GM19025 (cell line): ENCODE measurements around the gene SHH.
"Not testable (repeated sequence)": the region's sequence is repeated elsewhere in the genome, so short reads cannot be mapped to it uniquely, and the experiment has no call there.

Experiments used
- ATAC-seq: cut with Tn5 transposase; IDR thresholded peaks from one replicate; pipeline ENCODE4 v1.9.1; 2021; ENCODE audit warnings: mild to moderate bottlenecking, low read depth, moderate library complexity; ENCODE audit not compliant: unreplicated experiment

The SHH gene

DNA sequence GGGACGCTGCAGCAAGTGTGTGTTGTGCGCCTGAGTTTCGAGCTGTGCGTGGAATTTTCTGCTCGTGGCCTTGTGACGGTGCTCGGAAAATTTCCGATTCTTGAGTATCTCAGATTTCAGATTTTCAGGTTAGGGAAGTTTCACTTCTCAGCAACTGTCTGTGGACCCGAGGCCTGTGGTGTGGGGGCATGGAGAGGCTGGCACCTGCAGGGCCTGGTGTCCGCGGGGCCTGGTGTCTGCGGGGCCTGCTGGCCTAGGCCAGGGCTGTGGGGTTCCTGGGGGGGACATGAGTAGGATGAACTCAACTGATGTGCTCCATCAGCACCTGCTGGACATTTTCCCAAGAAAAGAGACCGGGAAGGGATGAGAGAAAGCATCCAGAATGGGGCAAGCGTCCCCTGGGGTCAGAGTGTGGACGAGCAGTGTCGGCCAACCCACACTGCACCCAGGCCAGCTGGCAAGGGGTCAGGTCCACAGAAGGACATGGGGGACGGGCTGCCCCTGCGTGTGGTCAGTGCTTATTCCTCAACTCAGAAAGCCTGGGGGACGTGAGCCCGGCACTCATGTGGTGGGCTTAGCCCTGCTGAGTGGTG, 31.3 kb upstream of the SHH start:
- ATAC-seq = no peak

DNA sequence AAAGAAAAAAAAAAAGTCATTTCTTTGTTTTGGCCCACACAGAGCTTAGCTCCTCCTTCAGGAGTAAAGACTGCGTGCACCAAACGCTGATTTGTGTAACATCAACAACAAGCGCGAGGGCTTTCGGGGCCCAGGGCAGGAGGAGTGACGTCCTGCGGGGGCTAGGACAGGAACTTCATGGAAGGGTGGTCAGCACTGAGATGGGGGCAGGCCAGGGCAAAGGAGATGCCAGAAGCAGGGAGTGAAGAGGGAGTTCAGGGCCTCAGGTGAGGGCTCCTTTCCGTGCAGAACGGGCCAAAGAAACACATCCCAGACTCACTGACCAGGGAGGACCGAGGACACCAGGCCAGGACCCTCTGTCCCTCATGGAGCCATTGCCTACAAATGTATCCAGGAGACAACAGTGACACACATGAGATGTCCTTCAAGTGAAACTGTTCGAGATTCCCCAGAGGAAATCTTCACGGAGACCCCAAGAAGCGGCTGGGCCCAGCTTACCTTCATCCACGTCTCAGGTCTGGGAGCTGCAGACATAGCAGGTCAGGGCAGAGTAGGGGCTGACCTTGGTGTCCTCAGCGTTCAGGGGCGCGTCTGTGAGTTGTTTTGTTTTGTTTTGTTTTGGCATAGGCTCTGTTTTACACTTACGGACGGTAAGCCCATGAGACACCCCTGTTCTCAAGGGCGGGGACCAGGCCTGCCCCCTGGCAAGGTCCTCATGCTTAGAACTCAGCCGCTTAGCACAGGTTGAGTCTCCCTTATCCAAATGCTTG, 30.4 kb upstream of the SHH start:
- ATAC-seq = no peak

DNA sequence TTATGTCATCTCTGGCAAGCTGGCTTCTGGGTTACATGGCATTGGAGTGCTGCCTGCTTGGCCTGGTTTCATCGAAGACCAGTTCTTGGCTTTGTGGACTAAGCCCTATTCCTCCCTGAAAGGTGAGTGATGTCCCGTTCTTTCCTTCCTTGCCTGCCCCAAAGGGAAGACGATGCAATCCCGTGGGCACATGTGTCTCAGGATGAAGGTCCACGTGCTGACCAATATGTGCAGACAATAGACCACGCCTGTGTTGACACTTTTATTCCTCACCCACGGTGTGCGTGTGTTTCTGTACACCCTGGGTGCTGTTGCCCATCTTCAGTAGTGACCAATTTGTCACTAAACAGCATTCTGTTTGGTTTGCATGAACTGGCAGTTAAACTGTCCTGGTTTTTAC, 28.6 kb upstream of the SHH start:
- ATAC-seq = no peak

DNA sequence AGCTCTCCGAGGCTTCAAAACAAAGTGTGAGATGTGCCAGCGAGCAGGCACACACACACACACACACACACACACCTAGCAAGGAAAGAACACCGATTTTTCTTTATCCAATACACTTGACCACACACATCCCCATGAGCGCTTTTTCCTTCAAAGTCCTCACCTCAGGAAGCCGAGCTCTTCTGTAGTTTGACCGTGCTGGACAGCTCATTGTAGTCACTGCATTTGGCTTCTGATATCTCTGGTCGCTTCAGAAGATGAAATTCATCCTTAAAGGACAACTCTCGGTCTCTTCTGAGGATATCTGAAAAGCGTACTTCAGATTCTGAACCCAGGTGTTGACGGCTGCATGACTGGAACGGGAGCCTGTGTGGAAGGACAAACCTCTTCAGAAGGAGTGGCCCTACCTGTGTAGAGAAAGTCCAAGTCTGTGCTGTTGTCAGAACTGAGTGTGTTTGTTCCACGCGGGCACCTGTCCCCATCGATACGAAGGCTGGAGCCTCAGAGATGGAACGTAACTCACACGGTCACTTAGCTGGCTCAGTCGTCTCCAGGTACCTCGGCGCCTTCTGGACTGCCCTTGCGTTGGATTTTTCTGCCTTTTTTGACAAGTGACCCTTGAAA, 28.1 kb upstream of the SHH start:
- no peak for ATAC-seq

DNA sequence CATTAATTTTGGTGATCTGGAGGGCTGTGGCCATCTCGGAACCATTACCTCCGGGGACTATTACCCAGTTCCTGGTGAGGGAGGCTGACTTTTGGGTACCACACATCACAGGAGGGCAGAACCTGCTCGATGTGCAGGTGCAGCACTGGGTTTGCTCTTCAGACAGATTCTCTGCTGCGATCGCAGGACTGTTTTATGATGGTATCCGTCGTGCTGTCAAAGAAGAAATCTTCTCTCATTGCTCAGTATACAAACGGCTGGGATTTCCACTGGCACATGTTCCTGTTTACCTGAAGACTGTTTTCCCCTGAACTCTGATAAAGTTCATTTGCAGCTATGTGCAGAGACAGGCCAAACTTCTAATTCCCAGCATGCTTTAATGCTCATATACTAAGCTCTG, 27.2 kb upstream of the SHH start:
- no peak for ATAC-seq

DNA sequence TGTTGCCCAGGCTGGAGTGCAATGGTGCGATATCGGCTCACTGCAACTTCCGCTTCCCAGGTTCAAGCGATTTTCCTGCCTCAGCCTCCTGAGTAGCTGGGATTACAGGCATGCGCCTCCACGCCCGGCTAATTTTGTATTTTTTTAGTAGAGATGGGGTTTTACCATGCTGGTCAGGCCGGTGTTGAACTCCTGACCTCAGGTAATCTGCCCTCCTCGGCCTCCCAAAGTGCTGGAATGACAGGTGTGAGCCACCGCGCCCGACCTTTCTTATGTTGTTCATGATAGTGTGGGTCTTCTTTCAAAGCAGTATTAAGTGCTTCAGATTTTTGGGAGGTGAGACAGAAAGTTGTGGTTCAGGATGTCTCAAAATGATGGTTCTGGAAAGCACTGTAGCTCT, 26.0 kb upstream of the SHH start:
- ATAC-seq = not testable (repeated sequence)

DNA sequence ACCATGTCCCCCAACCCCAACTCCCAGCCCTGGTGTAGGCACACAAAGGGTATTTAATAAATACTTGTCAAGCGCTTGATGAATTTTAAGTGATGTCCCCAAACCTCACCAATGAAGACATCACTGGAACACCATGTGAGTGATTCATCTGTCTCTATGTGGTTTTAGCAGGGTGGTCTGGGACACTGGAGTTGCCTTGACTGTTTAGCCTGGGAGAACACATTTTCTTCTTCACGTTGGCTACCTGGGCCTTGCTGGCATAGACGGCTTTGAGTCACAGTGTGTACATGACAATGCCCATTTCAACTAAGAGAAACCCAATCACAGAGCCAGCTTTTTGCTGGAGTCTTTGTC, 24.8 kb upstream of the SHH start:
- ATAC-seq = no peak

DNA sequence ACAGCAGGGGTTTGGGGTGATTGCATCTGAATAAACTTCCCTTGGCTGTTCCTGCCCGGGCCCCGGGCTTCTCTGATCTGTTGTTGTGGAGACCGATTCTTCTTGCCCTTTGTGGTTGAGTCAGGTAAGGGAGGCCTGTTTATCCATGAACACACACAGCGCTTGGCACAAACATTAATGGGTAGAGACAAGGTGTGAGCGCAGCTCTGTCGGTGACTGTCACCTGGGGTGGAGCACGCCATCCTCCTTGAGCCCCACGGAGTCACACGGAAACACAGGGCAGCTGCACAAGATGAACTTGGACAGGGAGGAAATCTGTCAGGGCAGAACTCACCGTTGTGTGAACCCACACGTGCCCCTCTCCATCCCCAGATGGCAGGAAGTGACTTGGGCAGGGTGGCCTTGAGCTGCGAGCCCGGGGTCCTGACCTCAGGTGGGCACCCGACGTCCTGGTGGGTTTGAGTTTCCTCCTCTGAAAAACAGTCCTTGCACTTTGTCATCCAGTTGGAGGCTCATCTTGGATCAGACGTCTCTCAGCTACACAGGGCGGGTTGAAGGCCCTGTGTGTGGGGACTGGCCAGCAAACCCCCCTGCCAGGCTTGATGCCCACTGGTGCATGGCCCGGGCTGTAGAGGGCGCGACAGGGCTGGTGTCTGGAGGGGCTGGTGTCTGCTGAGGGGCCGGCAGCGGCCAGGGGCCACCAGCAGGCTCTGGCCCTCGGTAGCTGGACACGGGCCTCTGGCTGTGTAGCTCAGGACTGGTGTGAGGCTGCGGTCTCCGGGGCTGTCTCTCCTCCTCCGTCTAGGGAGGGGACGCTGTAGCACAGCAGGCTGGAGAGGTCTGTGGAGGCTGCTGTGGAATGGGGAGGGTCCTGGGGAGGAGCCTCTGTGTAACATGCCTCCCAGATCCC, 24.2 kb upstream of the SHH start:
- ATAC-seq = no peak

DNA sequence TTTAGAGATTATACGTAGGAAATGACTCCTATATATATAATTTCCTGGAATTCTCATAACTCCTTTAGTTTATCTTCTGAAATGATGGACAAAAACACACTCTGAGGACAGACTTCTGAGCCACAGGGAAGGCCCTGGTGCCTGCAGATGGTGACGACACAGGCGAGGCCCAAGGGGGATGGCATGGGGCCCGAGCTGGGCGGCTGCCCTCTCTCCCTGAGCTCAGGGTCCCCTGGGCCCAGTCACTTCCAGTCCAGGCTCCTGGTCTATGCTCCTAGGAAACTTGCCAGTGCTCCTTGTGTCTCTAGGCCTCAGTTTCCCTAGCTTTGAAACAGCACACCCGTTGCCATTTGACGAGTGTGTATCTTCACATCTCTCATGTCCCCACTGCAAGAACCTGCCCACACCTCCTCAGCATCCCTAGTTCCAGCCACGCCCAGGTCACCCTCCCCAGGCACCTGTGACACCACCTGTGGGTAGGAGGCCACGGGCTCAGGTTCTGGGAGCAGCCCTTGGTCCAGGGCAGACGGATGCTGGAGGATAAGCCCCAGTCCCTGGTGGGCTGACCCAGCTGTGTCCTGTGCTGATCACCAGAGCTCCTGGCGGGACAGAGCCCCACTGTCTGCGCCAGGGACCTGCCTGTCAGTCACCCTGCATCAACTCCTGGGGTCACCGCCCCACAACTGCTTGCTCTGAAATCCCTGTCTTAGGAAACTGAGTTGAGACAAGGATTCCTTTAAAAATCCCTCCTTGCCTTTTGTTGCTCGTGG, 23.4 kb upstream of the SHH start:
- no peak for ATAC-seq

DNA sequence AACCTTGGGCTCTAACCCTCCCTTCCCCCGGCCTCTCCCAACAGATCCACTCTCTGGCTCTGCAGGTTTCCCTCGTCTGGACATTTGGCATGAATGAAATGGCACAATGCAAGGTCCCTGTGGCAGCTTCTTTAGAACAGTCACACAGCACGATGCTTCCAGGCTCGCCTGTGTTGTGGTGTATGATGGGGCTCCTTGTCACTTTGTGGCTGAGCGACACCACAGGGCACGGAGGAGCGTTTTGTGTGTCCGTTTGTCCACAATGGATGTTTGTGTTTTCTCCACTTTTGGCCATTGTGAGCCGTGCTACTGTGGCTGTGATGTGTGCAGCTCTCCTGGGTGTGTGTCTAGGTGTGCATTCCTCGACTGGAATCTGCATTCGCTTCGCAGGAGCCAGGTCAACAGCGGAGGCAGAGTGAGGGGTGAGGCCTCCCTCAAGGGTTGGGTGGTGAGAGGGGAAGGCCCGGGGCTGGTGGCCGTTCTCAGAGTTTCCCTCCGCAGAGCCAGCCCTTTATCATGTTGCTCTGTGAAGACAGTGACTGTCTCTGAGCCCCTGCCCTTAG, 22.3 kb upstream of the SHH start:
- ATAC-seq = no peak

DNA sequence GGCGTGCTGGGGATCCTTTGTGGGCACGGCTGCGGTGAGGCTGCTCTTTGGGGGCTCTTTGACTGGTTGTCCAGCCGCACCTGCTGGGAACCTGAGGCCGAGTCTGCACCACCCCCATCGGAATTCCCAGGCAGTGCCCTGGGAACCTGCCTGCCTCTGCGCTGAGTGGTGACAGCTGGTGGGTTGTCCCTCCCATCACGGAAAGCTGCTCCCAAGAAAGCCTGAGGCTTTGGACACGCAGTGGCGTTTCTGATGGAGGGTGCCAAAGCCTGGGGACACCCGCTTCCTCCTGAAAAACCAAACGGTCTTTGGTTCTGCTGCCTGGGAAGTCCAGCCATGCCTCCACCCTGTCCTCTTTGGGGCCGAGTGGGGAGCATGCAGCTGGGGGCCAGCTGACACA, 21.4 kb upstream of the SHH start:
- no peak for ATAC-seq

DNA sequence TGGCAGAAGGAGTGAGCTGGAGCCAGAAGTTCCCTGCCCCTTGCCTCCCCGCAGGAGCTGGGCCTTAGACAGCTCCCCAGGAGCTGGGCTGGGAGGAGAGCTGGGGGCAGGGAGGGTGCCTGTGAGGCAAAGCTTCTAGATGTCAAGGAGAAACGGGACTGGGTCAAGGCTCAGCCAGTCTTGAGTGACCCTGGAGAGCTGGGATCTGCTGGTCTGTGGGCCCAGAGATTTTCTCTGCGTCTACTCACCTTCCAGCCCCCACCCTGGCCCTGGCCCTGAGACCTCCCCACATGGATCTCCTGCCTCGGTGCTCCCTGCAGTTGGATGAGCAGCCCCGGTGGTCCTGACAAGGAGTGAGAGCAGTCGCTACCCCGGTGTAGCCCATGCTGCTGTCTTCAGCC, 20.3 kb upstream of the SHH start:
- no peak for ATAC-seq

DNA sequence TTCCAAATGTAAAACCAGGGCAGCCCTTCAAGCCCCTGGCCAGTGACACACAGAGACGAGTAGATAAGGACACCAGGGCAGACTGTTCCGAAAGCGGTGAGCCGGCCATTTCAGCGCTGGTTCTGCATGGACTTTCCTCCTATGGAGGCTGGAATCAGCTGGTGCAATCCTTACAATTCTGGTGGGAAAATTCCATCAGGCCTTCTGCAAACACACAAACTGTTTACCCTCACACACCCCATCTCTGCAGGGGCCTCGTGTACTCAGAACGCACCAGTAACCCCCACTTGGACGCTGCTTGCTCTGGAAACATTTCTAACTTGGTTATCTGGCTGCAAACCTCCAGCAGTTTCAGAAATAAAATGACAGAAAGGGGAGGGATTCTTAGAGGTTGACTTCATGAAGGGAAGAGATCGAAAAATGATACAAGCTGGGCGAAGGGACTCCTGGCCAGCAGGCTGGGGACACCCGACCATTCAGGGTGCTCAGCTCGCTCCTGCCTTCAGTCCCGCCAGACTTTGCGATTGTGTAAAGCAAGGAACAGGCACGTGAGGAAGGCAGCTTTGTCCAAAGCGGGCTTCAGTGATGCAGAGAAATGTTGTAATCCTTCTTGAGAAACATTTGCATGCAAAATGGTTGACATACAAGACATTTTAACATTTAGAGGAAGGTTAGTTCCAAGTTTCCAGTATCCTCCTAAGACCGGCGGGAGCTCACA, 19.7 kb upstream of the SHH start:
- no peak for ATAC-seq

DNA sequence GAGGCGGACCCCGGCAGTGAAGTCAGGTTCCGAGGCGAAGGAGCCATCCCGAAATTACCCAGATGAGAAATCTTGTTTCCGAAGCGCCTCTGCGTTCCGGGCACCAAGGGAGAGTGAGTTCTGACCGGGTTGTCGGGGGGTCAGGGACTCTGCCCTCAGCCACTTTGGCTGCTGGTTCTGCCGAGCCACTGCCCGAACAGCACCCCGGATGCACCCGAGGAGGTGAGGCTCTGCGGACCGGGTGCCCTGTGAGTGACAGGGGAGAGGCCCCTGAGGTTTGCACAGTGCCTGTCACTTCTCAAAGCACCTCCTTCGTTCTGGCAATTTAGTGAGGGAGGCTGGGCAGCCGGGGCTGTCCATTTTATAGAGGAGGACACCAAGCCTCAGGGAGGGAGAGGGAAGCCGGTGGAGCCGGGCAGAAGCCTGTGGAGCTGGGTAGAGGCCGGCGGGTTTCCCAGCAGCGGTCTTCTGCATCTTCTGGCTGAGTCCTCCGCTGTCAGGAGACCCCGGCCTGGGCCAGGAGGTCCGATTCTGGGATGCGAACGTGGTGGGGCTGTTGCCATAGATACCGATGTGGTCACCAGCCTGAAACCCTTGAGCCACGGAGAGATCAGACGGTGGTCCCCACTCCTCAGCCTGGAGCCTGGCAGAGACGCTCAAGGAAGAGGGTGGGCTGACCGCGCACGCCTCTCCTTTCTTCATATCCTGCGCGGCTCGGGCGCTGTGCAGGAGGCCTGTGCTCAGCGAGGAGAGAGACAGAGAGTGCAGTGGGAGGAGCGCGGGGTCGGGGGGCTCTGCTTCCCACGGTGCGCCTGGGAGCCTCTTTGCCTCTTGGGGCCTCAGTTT, 18.9 kb upstream of the SHH start:
- no peak for ATAC-seq

DNA sequence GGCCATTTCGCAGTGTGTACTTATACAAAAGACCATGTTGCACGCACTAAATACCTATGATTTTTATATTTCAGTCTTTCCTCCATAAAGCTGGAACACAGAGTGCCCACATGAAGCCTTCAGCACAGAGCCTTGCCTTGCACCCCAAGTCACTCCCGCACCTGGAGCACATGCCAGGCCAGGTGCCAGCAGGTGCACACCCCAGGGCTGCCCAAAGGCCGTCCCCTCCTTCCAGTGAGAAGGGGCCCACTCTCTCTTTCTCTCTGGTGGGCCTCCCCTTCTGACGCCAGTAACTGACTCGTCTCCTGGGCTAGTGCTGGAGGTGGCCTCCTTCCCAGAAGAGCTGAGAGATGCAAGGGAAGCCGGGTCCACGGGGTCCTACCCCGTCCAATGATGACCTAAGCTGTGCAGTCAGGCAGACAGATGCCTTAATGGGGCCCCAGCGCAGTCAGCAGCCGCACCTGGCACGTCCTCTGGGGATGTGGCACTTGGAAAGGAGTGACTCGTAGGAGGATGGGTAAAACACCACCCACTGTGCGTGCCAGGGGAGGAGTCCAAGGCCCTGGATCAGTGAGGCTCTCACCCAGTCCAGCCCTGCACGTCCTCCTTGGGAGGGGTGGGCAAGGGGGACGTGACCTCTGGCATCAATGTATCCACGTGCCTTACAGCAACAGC, 17.7 kb upstream of the SHH start:
- ATAC-seq = no peak

DNA sequence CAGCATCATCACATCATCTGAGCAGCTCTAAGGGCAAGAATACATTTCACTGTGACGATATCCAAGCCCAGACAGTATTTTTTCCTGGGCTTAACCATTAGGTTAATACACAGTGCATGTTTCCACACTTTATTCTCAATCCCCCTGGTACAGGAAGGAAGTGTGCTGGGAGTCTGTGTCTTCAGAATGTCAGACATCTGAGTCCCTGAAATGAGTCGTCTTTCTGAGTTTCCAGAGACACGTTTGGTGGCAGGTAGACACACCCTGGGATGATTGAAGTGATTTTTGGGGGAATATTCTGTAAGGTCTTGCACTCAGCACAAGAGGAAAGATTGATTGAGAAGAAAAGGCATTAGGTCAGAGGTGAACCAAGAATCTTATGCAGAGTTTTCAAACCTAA, 13.1 kb upstream of the SHH start:
- ATAC-seq = no peak

DNA sequence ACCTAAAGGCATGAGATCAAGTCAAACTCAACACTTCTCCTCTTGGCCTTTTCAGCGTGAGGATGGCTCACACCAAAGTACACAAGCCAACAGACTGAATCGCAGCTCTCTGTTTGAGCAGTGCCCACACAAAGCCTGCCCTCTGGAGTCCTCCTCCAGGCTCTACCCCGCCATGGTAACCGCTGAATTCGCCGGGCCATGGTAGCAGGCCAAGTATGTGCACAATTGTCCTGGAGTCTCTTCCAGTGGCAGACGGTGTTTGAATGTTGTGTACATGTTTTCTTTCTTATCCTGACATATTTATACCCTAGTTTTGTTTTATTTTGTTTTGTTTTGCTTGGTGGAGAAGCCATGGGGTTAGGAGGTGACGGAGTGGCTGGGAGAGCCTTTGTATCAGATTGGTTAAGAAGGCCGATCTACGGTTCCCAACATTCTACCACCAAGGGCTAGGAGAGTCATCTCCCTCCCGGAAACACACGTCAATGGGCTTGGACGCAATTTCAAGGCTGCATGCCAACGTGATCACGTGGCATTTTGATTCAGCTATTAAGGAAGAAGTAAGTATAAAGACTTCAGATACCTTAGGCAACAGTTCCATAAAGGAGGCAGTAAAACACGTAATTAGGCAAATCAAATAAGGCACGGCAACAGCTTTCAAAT, 12.1 kb upstream of the SHH start:
- no peak for ATAC-seq

DNA sequence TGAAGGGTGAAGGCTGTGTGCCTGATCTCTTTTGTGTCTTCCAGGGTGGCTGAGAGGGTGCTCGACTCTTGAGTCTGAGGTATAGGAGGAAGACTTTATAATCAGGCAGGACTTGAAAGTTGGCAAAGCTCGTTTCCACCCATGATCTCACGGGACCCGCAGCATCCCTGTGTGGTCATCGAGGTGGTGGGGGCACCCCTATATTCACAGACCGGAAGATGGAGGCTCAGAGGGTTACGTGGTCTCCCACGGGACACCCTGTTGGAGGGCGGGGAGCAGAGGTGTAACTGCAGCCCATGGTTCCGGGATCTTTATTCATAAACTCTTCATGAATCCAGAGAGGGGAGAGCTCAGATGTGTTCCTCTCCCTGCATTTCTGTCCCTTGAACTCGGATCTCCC, 9.6 kb upstream of the SHH start:
- no peak for ATAC-seq
